HG03280 (cell line): Measurements from ENCODE around the gene MSI1.

Experiments
- ATAC-seq: cut with Tn5 transposase; IDR thresholded peaks from one replicate; pipeline ENCODE4 v1.9.1; 2021; ENCODE audit warnings: mild to moderate bottlenecking, moderate library complexity; ENCODE audit not compliant: unreplicated experiment

The MSI1 gene

GRCh38 chr12:120368789-120369602 lies at the start of gene MSI1:
MSI1 (minus strand) TSS chr12:120369164; CDS start chr12:120369091, 73 bp downstream.
- ATAC-seq, result no peak

- ATAC-seq, result no peak
Observed at GRCh38 chr12:120417917-120418580, 49.1 kb upstream of the MSI1 start.

GRCh38 chr12:120416490-120417216 lies 47.7 kb upstream of the MSI1 start:
- no peak for ATAC-seq

- no peak for ATAC-seq
Observed at GRCh38 chr12:120413901-120414695, 45.1 kb upstream of the MSI1 start.

GRCh38 chr12:120412421-120412820 lies 43.5 kb upstream of the MSI1 start:
- no peak for ATAC-seq

- no peak for ATAC-seq
Observed at GRCh38 chr12:120408771-120409170, 39.8 kb upstream of the MSI1 start.

- ATAC-seq, result no peak
Observed at GRCh38 chr12:120406553-120406952, 37.6 kb upstream of the MSI1 start.

GRCh38 chr12:120406069-120406468 lies 37.1 kb upstream of the MSI1 start:
- ATAC-seq, result no peak

- ATAC-seq, result no peak
Observed at GRCh38 chr12:120404271-120404670, 35.3 kb upstream of the MSI1 start.

- ATAC-seq, result no peak
Observed at GRCh38 chr12:120403869-120404268, 34.9 kb upstream of the MSI1 start.

- no peak for ATAC-seq
Observed at GRCh38 chr12:120402217-120402616, 33.3 kb upstream of the MSI1 start.

- ATAC-seq, result no peak
Observed at GRCh38 chr12:120399531-120399930, 30.6 kb upstream of the MSI1 start.

GRCh38 chr12:120397824-120398540 lies 29.0 kb upstream of the MSI1 start:
- ATAC-seq, result no peak

GRCh38 chr12:120394483-120395367 lies 25.8 kb upstream of the MSI1 start:
- no peak for ATAC-seq

GRCh38 chr12:120390540-120391120 lies 21.7 kb upstream of the MSI1 start:
- no peak for ATAC-seq

- no peak for ATAC-seq
Observed at GRCh38 chr12:120388691-120389481, 19.9 kb upstream of the MSI1 start.

- ATAC-seq, result no peak
Observed at GRCh38 chr12:120381752-120382419, 12.9 kb upstream of the MSI1 start.

- no peak for ATAC-seq
Observed at GRCh38 chr12:120378036-120378435, 9.1 kb upstream of the MSI1 start.
